Measurements from ENCODE around the gene TSHZ1. TPM values are rescaled to one million over a fixed set of nuclear protein-coding genes. Genes with fewer than 3 reads are reported as not detected.

Gene TSHZ1
- total RNA-seq, 1 donor from 2014 or later: 24.6 TPM

DNA sequence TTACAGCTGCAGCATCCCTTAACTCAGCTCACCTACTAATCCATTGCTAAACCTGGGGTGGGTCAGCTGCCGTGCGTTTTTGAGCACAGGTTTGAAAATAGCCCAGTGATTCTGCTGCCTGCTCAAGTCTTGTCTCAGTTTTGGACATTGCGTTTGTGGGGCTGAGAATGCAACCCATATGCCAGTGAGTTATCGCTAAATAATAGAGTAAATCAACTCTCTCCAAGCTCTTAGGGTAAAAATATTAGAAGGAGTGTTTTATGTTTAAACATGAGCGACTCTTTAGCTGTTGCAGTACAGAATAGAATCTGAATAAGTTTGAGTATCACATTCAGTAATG lies 2.1 kb downstream of the TSHZ1 start:
- Histone ChIP-seq H3K4me1 (peaks cover 86% of the 10 kb centered on the region), H3K27ac (replicated peaks) (peak overlapping the region; percentile 93), H3K4me3 (peak overlapping the region; percentile 85), H3K9me3 (replicated peaks) (no peaks in the 10 kb centered on the region), H3K27me3 (ENCODE audit: low read depth) (no peaks in the 10 kb centered on the region), H3K36me3 (no peaks in the 10 kb centered on the region)
- intact Hi-C loops (cut with micrococcal nuclease): no loop called here
- DNase-seq: no peak
- TF ChIP-seq, protein P1, sequence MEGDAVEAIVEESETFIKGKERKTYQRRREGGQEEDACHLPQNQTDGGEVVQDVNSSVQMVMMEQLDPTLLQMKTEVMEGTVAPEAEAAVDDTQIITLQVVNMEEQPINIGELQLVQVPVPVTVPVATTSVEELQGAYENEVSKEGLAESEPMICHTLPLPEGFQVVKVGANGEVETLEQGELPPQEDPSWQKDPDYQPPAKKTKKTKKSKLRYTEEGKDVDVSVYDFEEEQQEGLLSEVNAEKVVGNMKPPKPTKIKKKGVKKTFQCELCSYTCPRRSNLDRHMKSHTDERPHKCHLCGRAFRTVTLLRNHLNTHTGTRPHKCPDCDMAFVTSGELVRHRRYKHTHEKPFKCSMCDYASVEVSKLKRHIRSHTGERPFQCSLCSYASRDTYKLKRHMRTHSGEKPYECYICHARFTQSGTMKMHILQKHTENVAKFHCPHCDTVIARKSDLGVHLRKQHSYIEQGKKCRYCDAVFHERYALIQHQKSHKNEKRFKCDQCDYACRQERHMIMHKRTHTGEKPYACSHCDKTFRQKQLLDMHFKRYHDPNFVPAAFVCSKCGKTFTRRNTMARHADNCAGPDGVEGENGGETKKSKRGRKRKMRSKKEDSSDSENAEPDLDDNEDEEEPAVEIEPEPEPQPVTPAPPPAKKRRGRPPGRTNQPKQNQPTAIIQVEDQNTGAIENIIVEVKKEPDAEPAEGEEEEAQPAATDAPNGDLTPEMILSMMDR (IDR thresholded peaks at IDR 0.05; ENCODE audit: borderline replicate concordance): no peak

DNA sequence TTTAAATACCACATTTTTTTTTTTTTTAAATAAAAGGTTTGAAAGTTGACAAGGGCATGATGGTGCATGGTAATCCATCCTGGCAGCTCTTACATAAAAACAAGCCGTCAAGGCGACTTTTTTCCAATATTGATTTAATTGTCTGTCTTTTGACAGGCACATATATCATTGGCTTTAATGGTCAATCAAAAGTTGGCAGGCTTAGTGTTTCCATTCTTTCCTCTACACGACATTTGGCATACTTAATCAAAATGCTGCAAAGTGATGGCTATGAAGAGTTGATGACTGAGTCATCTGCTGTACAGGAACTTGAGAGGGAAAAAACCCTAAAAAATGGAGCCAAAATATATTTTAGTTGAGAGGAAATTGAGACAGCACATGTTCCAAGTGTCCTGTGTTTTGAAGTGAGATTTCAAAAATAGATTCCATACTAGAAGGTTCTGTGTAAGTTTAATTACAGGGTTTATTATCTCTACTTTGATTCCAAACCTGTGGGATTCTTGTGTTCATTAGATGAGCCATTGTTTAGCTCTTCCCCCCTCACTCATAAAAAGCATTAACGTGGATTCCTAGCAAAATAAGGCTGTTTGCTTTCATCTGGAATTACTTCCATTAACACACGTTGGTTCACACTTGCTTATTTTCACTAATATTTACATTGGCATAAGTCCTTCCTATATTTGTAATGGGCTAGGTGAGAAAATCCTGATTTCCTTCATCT lies 3.2 kb downstream of the TSHZ1 start:
- peak overlapping the region; percentile 93 for H3K27ac ChIP-seq (replicated peaks)
- no peaks in the 10 kb centered on the region for H3K36me3 ChIP-seq
- peaks cover 86% of the 10 kb centered on the region for H3K4me1 ChIP-seq
- no peaks in the 10 kb centered on the region for H3K27me3 ChIP-seq (ENCODE audit: low read depth)
- peak overlapping the region; percentile 85 for H3K4me3 ChIP-seq
- TF ChIP-seq, protein P1 (IDR thresholded peaks at IDR 0.05; ENCODE audit: borderline replicate concordance): no peak
- H3K9me3 ChIP-seq (replicated peaks): no peaks in the 10 kb centered on the region
- DNase-seq: no peak
- intact Hi-C loops (cut with micrococcal nuclease): no loop called here

DNA sequence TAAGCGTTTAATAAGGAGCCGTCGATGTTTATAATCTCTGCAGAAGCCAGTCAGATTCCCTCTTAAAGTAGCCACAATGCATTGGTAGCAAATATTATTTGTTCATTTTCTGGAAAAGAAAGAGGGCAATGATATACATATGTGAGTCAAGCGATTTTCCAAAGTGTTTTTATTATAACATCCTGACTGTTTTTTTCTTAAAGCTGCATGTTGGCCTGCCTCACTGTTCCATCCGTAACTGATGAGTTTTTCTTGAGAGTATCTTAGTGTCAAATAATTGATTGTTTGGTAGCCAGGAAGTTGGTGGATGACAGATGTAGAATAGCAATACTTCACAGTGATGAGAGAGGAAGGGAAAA lies 3.7 kb downstream of the TSHZ1 start:
- TF ChIP-seq, protein P1 (IDR thresholded peaks at IDR 0.05; ENCODE audit: borderline replicate concordance): no peak
- no peak for DNase-seq
- peaks cover 90% of the 10 kb centered on the region for H3K4me1 ChIP-seq

DNA sequence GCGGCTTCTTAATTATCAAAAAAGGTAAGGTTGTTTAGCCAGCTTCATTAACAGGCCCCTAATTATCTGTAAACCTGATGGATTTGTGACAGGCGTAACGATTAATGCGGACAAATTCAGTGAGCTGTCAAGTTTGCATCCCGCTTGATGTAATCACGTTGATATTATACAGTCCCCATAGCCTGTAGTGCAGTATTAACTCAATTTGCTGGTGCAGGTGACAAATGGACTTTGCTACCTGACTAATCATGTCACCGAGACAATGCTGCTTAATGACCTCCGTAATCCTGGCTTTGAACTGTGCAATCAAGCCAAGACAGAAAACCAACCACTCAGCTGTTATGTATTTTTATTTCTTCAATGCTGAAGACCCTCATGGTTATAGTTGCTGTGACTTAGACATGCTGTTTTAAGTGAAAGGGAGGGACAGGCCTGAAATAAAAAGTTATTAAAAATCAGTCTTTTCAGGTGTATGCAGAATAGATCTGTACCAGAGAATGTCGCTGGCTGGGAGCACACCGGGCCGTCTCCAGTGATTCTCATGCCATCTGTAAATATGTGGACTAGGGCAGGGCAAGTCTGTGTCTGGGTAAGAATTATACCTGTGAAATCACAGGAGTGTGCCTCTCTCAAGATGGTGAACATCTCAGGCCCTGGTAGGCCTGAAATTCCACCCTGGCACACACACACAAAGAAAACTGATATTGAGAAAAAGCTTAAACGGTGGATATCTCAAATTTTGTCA lies 4.3 kb downstream of the TSHZ1 start:
- Histone ChIP-seq H3K27ac (replicated peaks) (peak overlapping the region; percentile 93), H3K36me3 (no peaks in the 10 kb centered on the region), H3K4me1 (peaks cover 92% of the 10 kb centered on the region), H3K4me3 (peak overlapping the region; percentile 85), H3K9me3 (replicated peaks) (no peaks in the 10 kb centered on the region), H3K27me3 (ENCODE audit: low read depth) (no peaks in the 10 kb centered on the region)
- intact Hi-C loops (cut with micrococcal nuclease): no loop called here
- DNase-seq: no peak
- TF ChIP-seq, protein P1 (IDR thresholded peaks at IDR 0.05; ENCODE audit: borderline replicate concordance): no peak

More for the DNA sequence above, 3.7 kb downstream of the TSHZ1 start:
- Histone ChIP-seq H3K4me3 (peak overlapping the region; percentile 85), H3K27me3 (ENCODE audit: low read depth) (no peaks in the 10 kb centered on the region), H3K9me3 (replicated peaks) (no peaks in the 10 kb centered on the region), H3K36me3 (no peaks in the 10 kb centered on the region), H3K27ac (replicated peaks) (peak overlapping the region; percentile 93)
- intact Hi-C loops (cut with micrococcal nuclease): no loop called here

DNA sequence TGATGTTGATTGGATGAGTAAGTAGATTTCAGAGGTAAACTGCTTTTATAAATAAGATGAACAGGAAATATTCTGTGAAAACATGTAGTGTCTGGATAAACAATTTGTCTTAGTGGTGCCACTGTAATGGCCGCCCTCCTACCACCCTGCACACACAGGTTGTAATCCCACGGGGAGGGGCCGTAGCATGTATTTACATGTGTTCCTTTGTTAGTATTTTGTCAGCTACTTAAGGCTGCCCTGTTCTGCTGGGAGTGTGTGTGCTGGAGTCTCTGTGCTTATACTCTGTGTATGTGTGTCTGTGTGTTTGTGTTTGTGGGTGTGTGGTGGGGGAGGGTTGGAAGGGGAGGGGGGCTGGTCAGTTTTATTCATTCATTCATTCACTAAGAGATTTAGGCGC lies 5.1 kb downstream of the TSHZ1 start:
- no peaks in the 10 kb centered on the region for H3K27me3 ChIP-seq (ENCODE audit: low read depth)
- DNase-seq: no peak
- intact Hi-C loops (cut with micrococcal nuclease): no loop called here
- H3K9me3 ChIP-seq (replicated peaks): no peaks in the 10 kb centered on the region
- TF ChIP-seq, protein P1 (IDR thresholded peaks at IDR 0.05; ENCODE audit: borderline replicate concordance): no peak
- H3K4me1 ChIP-seq: peaks cover 93% of the 10 kb centered on the region
- H3K27ac ChIP-seq (replicated peaks): peak overlapping the region; percentile 93
- H3K4me3 ChIP-seq: no peak overlapping the region
- no peaks in the 10 kb centered on the region for H3K36me3 ChIP-seq

Data from left ventricle myocardium inferior (tissue), 1 donor.